GM21786 (cell line): Measurements from ENCODE around the gene CIAO2B.
"Not testable (repeated sequence)": the region's sequence is repeated elsewhere in the genome, so short reads cannot be mapped to it uniquely, and the experiment has no call there.

Source experiments
- ATAC-seq: cut with Tn5 transposase; IDR thresholded peaks from one replicate; pipeline ENCODE4 v1.9.1; 2021; ENCODE audit not compliant: unreplicated experiment

Gene CIAO2B

DNA sequence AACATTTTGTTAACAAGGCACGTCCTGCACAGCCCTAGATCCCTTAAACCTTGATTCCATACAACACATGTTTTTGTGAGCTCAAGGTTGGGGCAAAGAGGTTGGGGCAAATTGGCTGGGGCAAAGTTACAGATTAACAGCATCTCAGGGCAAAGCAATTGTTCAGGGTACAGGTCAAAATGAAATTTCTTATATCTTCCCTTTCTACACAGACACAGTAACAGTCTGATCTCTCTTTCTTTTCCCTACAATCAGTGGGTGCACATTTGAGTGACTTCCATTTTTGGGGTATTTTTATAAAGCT, 21.9 kb upstream of the CIAO2B start:
- not testable (repeated sequence) for ATAC-seq

DNA sequence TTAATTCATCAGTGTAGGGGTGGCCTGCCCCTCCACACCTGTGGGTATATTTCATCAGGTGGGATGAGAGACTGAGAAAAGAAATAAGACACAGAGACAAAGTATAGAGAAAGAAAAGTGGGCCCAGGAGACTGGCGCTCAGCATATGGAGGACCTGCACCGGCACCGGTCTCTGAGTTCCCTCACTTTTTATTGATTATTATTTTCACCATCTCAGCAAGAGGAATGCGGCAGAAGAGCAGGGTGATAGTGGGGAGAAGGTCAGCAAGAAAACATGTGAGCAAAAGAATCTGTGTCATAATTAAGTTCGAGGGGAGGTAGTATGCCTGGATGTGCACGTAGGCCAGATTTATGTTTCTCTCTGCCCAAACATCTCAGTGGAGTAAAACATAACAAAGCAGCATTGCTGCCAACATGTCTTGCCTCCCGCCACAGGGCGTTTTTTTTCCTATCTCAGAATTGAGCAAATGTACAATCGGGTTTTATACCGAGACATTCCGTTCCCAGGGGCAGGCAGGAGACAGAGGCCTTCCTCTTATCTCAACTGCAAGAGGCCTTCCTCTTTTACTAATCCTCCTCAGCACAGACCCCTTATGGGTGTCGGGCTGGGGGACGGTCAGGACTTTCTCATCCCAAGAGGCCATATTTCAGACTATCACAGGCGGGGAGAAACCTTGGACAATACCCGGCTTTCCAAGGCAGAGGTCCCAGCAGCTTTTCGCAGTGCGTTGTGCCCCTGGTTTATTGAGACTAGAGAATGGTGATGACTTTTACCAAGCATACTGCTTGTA, 21.4 kb upstream of the CIAO2B start:
- ATAC-seq, result not testable (repeated sequence)

DNA sequence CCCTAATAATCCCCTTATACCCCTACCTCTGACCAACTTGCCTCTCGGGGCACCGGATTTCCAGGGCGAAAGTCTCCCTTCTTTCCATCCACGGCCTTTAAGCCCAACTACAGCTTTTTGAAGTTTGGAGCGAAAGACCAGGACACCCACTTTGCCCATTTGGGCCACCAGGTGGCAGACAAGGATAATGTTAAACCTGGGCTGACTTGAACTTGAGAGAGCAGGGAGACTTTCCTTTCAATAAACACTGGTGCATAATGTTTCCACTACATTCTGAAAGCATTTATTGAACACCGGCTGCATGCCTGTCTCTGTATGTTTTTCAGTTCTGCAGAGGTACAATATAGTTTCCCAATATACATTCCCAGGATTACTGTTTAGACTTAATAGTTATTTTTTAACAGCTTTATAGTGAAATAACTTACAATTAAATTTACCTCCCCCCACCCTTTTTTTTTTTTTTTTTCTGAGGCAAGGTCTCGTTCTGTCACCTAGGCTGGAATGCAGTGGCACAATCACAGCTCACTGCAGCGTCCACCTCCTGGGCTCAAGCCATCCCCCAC, 20.0 kb upstream of the CIAO2B start:
- ATAC-seq, result peak; percentile 44

GRCh38 chr16:66953462-66954096, 19.4 kb upstream of the CIAO2B start:
- no peak for ATAC-seq

GRCh38 chr16:66952430-66953110, 18.4 kb upstream of the CIAO2B start:
- ATAC-seq, result no peak

GRCh38 chr16:66950971-66951790, 17.0 kb upstream of the CIAO2B start:
- ATAC-seq, result no peak

DNA sequence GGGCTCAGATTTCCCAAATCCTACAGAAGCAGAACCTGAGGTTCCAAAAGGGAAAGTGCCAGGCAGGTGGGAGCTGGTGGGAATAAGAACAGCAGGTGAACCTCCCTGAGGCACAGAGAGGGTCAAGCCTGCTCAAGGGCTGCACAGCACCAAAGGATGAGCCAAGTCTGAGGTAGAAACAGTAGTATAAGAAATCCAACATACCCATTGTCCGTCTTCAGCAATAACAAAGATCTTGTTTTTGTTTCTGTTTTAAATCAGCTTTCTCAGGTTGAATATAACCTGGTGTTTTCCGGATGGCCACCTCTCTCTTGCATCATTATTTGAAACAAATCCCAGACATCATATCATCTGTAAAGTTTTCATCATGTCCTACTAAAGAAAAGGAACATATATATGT, 16.2 kb upstream of the CIAO2B start:
- no peak for ATAC-seq

DNA sequence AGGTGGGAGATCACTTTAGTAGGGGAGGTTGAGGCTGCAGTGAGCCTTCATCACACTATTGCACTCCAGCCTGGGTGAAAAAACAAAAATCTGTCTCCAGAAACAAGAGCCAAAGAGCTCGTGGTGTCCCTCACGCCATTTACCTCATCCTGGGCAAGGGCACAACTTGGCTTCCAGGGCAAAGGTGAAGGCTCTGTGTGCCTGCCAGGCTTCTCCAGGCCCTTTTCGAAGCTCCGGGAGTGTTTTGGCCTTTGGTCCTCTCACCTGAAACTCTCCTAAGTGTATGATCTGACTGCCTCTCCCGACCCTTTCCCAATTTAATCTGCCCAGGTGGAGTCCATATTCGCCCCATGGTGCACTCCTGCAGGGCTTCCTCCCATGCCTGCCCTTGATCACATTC, 15.3 kb upstream of the CIAO2B start:
- ATAC-seq, result no peak

- no peak for ATAC-seq
Measured at GRCh38 chr16:66948837-66949225, 14.6 kb upstream of the CIAO2B start.

GRCh38 chr16:66948134-66948836, 14.1 kb upstream of the CIAO2B start:
- ATAC-seq, result no peak

- ATAC-seq, result peak; percentile 59
Measured at GRCh38 chr16:66947302-66948065, 13.3 kb upstream of the CIAO2B start.

DNA sequence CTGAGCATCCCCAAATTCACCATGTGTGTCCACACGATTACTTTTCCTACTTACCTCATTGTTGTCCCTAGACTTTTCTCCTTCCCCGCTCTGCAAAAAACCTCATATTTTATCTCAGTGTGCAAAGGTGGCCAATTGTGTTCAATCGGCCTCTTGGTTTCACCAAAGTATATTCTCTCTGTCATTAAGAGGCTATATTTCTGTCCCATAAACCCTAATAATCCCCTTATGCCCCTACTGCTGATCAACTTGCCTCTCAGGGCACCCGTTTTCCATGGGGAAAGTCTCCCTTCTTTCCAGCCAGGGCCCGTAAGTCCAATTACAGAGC, 12.7 kb upstream of the CIAO2B start:
- no peak for ATAC-seq

DNA sequence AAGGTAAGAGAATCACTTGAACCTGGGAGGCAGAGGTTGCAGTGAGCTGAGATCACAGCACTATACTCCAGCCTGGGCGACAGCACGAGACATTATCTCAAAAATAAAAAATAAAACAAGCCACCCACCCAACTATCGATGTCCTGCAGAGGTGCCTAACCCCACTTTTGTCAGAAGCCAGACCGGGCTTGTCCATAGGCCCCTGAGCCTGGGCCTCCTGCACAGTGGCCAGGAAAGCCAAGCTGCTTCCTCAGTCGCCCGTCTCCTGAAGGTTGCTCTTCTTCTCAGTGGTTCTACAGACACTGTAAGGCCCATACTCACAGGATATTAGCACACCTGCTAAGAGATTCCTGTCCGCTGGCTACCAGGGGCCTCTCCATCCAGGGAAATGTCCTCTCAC, 12.3 kb upstream of the CIAO2B start:
- no peak for ATAC-seq

GRCh38 chr16:66945939-66946338, 11.7 kb upstream of the CIAO2B start:
- no peak for ATAC-seq

GRCh38 chr16:66944971-66945370, 10.8 kb upstream of the CIAO2B start:
- ATAC-seq, result not testable (repeated sequence)

DNA sequence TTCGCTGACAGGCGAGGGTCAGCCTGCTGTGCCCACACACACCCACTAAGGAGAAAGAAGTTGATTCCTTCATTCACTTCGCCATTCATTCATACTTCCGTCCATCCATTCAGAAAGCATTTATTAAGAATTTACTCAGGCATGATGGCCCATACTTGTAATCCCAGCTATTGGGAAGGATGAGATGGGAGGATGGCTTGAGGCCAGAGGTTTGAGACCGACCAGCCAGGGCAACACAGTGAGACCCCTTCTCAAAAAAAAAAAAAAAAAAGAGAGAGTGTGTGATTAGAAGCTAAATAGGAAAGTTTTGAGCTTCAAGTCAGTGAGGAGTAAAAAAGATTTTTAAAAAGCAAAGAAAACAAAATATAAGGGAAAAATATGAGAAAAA, 9.8 kb upstream of the CIAO2B start:
- no peak for ATAC-seq

- no peak for ATAC-seq
Measured at GRCh38 chr16:66943426-66944053, 9.3 kb upstream of the CIAO2B start.

- no peak for ATAC-seq
Measured at GRCh38 chr16:66942981-66943380, 8.8 kb upstream of the CIAO2B start.

- no peak for ATAC-seq
Measured at GRCh38 chr16:66940236-66940635, 6.0 kb upstream of the CIAO2B start.
